OCI-LY3 (cell line): ENCODE measurements around the gene IFT43.
A peak's percentile ranks its signal among the peaks of the same experiment; 100 is the strongest.

Experiments
- H2AFZ ChIP-seq: fragments of 200-600, 300-600 bp; shearing (Covaris generic); 2 replicates; pipeline ENCODE4 v1.6.0; 2014; ENCODE audit warnings: antibody characterized with exemption, low read depth, low read length
- H3K27ac ChIP-seq: fragments of 200-600, 300-600 bp; sonication (generic); 2 replicates; pipeline ENCODE4 v1.5.1; 2014; ENCODE audit warnings: mild to moderate bottlenecking, low read length, moderate library complexity, mixed read lengths
- H3K27me3 ChIP-seq: fragments of 200-600, 300-600 bp; sonication (generic); 2 replicates; pipeline ENCODE4 v1.6.1; 2014; ENCODE audit warnings: low read depth, low read length, mixed read lengths
- H3K36me3 ChIP-seq: fragments of 200-600, 300-600 bp; sonication (generic); replicated peaks from 2 replicates; pipeline ENCODE3; 2014; ENCODE audit warnings: low read depth, low read length, mixed read lengths
- H3K4me1 ChIP-seq: fragments of 300-600, 200-600 bp; sonication (generic); 2 replicates; pipeline ENCODE4 v1.6.1; 2014; ENCODE audit warnings: low read length, mixed read lengths
- H3K4me2 ChIP-seq: fragments of 200-600, 300-600 bp; sonication (generic); 2 replicates; pipeline ENCODE4 v1.6.1; 2014; ENCODE audit warnings: low read length, mixed read lengths
- H3K4me3 ChIP-seq: fragments of 300-600, 200-600 bp; sonication (generic); 2 replicates; pipeline ENCODE4 v1.5.1; 2014; ENCODE audit warnings: antibody characterized with exemption, mild to moderate bottlenecking, low read length, moderate library complexity
- H3K79me2 ChIP-seq: fragments of 300-600, 200-600 bp; shearing (Covaris generic); 2 replicates; pipeline ENCODE4 v1.6.1; 2014; ENCODE audit warnings: mild to moderate bottlenecking, low read length, mixed read lengths
- H3K9ac ChIP-seq: fragments of 300-600, 200-600 bp; shearing (Covaris generic); 2 replicates; pipeline ENCODE4 v1.6.0; 2014; ENCODE audit warnings: mild to moderate bottlenecking, low read length, moderate library complexity
- H3K9me3 ChIP-seq: fragments of 200-600, 300-600 bp; shearing (Covaris generic); 2 replicates; pipeline ENCODE4 v1.6.1; 2014; ENCODE audit warnings: low read length, mixed read lengths; ENCODE audit not compliant: insufficient read depth
- H4K20me1 ChIP-seq: fragments of 200-600, 300-600 bp; sonication (generic); 2 replicates; pipeline ENCODE4 v1.6.1; 2016; ENCODE audit warnings: low read length, mixed read lengths; ENCODE audit not compliant: insufficient read depth
- CTCF ChIP-seq: fragments of 200-600, 300-600 bp; sonication (generic); IDR thresholded peaks from 2 replicates; pipeline ENCODE4 v1.5.1; 2014; ENCODE audit warnings: antibody characterized with exemption, low read length, low read depth
- EZH2phosphoT487 ChIP-seq: fragments of 200-600 bp; shearing (Covaris generic); IDR thresholded peaks from 2 replicates; pipeline ENCODE4 v1.6.1; 2018; ENCODE audit warnings: antibody characterized with exemption, mixed run types, low read depth

IFT43 gene

GRCh38 chr14:76112889-76113624 lies 127.5 kb downstream of the IFT43 start:
- Histone ChIP-seq H3K4me1 (no peaks in the 10 kb centered on the region), H3K9me3 (no peaks in the 10 kb centered on the region), H3K4me2 (no peak overlapping the region), H4K20me1 (no peaks in the 10 kb centered on the region), H3K27ac (no peak overlapping the region), H2AFZ (no peak overlapping the region), H3K4me3 (no peak overlapping the region), H3K36me3 (no peaks in the 10 kb centered on the region), H3K9ac (no peak overlapping the region), H3K27me3 (no peaks in the 10 kb centered on the region), H3K79me2 (no peaks in the 10 kb centered on the region)
- no peak for TF ChIP-seq EZH2phosphoT487

- Histone ChIP-seq H2AFZ (no peak overlapping the region), H3K9me3 (no peaks in the 10 kb centered on the region), H3K4me2 (no peak overlapping the region), H3K79me2 (no peaks in the 10 kb centered on the region), H3K9ac (no peak overlapping the region), H3K4me3 (no peak overlapping the region), H3K27ac (no peak overlapping the region), H3K4me1 (no peaks in the 10 kb centered on the region), H4K20me1 (no peaks in the 10 kb centered on the region), H3K36me3 (no peaks in the 10 kb centered on the region), H3K27me3 (no peaks in the 10 kb centered on the region)
- no peak for TF ChIP-seq EZH2phosphoT487
- no peak for TF ChIP-seq CTCF
Observed at GRCh38 chr14:76113691-76114090, 128.1 kb downstream of the IFT43 start.

- no peak overlapping the region for H3K4me2 ChIP-seq
Observed at GRCh38 chr14:76115010-76115422, 129.5 kb downstream of the IFT43 start.

GRCh38 chr14:76117789-76118484 lies 132.4 kb downstream of the IFT43 start:
- no peaks in the 10 kb centered on the region for H3K9me3 ChIP-seq
- H3K4me1 ChIP-seq: peaks cover 19% of the 10 kb centered on the region
- no peaks in the 10 kb centered on the region for H3K27me3 ChIP-seq
- H3K27ac ChIP-seq: no peak overlapping the region
- H3K79me2 ChIP-seq: no peaks in the 10 kb centered on the region
- TF ChIP-seq EZH2phosphoT487: no peak
- no peak for TF ChIP-seq CTCF
- H3K36me3 ChIP-seq: no peaks in the 10 kb centered on the region
- H2AFZ ChIP-seq: no peak overlapping the region
- H4K20me1 ChIP-seq: no peaks in the 10 kb centered on the region
- no peak overlapping the region for H3K9ac ChIP-seq
- H3K4me3 ChIP-seq: no peak overlapping the region
- no peak overlapping the region for H3K4me2 ChIP-seq

More at GRCh38 chr14:76115010-76115422, 129.5 kb downstream of the IFT43 start:
- Histone ChIP-seq H3K27me3 (no peaks in the 10 kb centered on the region), H4K20me1 (no peaks in the 10 kb centered on the region), H3K4me3 (no peak overlapping the region), H3K79me2 (no peaks in the 10 kb centered on the region), H2AFZ (no peak overlapping the region), H3K9me3 (no peaks in the 10 kb centered on the region), H3K36me3 (no peaks in the 10 kb centered on the region), H3K4me1 (peaks cover under 1% of the 10 kb centered on the region), H3K27ac (no peak overlapping the region), H3K9ac (no peak overlapping the region)
- TF ChIP-seq CTCF (0 out of 2 replicates have a peak, but pooled peaks have one; percentile 20), EZH2phosphoT487 (no peak)
